Breast epithelium (tissue), 3 donors: ENCODE measurements around the gene CCRL2.

Source experiments
- POLR2A ChIP-seq: fragments of 450-650 bp; IDR thresholded peaks from one replicate; pipeline ENCODE4 v1.6.1; 2016; ENCODE audit warnings: antibody characterized with exemption, mild to moderate bottlenecking, moderate library complexity
- POLR2AphosphoS5 ChIP-seq, 3 donors: sonication (generic); formaldehyde crosslinking; IDR thresholded peaks; one replicate each; pipeline ENCODE4 v1.6.1; 2017; ENCODE audit warnings: antibody characterized with exemption in 3 of 3

- TF ChIP-seq POLR2A (no peak), POLR2AphosphoS5 (IDR thresholded peaks at IDR 0.05) (no peak)
These were observed 16.5 kb downstream of the CCRL2 start for GRCh38 chr3:46423588-46423987.
